NCI-H2227 (cell line): ENCODE measurements around the gene ZFP90.
A peak's percentile ranks its signal among the peaks of the same experiment; 100 is the strongest.
"Not testable (repeated sequence)": the region's sequence is repeated elsewhere in the genome, so short reads cannot be mapped to it uniquely, and the experiment has no call there.

Experiments used
- DNase-seq: peaks from one replicate; lab custom pipeline; 2025; ENCODE audit not compliant: unreplicated experiment; lab: John Stamatoyannopoulos, UW

ZFP90 gene

GRCh38 chr16:68517606-68518166 is 21.4 kb upstream of the ZFP90 start:
- DNase-seq: no peak

- no peak for DNase-seq
Measured at GRCh38 chr16:68519225-68519745, 19.8 kb upstream of the ZFP90 start.

- peak; percentile 93 for DNase-seq
Measured at GRCh38 chr16:68520649-68521086, 18.4 kb upstream of the ZFP90 start.

GRCh38 chr16:68524069-68524820 is 14.8 kb upstream of the ZFP90 start:
- no peak for DNase-seq

- DNase-seq: no peak
Measured at GRCh38 chr16:68526143-68526781, 12.8 kb upstream of the ZFP90 start.

DNA sequence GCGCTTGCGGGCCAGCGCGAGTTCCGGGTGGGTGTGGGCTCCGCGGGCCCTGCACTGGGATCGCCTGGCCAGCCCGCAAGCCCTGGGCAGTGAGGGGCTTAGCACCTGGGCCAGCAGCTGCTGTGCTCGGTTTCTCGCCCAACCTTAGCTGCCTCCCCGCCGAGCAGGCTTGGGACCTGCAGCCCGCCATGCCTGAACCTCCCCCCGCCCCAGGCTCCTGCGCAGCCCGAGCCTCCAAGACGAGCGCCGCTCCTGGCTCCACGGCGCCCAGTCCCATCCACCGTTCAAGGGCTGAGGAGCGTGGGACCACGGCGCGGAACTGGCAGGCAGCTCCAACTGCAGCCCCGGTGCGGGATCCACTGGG is 12.3 kb upstream of the ZFP90 start:
- DNase-seq: no peak

DNA sequence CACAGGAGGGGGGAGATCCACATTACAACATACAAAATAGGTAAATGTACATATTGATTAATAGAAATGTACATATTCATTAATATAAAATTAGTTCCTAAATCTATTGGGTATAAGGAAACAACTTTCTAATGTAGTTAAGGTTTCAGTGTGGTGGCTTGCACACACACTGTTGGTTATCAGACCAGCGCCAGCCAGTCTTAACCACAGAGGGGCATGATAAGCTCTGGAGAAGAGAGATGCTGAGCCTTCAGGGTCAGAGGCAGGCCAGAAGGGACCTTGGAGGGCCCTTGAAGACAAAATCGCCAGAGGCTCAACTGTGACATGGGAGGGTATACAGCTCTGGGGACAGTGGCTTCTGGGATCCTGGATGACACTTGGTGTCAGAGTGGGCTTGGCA is 10.9 kb upstream of the ZFP90 start:
- no peak for DNase-seq

GRCh38 chr16:68528686-68529379 is 10.3 kb upstream of the ZFP90 start:
- DNase-seq: peak; percentile 77

GRCh38 chr16:68529608-68529930 is 9.5 kb upstream of the ZFP90 start:
- no peak for DNase-seq

GRCh38 chr16:68529931-68530701 is 9.0 kb upstream of the ZFP90 start:
- peak; percentile 91 for DNase-seq

DNA sequence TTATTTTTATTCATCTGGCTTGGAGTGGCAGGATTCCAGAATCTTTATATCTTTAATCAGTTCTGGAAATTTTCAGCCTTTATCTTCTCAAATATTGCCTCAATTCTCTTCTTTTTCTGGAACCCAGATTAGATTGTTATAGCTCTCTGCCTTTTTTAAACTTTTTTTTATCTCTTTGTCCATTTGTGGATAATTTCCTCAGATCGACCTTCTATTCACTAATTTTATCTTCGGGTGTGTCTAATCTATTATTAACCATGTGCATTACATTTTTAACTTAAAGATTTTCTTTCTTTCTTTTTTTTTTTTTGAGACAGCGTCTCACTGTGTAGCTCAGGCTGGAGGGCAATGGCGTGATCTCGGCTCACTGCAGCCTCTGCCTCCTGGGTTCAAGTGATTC is 5.2 kb upstream of the ZFP90 start:
- DNase-seq: peak; percentile 6

GRCh38 chr16:68535331-68535730 is 3.8 kb upstream of the ZFP90 start:
- no peak for DNase-seq

- DNase-seq: peak; percentile 16
Measured at GRCh38 chr16:68539711-68540239, 684 bp downstream of the ZFP90 start.

DNA sequence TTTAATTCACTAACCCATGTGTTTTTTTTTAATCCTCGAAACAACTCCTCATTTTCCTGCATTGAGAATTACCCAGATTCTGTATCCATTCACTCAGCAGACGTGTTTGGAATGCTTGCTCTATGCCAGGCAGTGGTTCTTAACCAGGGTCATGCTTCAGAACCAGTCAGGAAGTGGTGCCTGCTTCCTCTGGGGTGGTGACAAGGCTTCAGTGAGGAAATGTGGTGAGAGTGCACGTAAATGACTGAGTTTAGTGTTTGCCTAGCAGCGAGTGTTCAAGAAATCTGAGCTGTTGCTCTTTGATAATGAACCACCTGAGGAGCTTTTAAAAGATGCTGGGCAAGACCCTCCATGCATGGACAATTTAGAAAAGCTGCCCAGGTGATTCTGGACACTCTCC is 9.9 kb downstream of the ZFP90 start:
- no peak for DNase-seq

GRCh38 chr16:68553186-68553585 is 14.1 kb downstream of the ZFP90 start:
- DNase-seq: no peak

DNA sequence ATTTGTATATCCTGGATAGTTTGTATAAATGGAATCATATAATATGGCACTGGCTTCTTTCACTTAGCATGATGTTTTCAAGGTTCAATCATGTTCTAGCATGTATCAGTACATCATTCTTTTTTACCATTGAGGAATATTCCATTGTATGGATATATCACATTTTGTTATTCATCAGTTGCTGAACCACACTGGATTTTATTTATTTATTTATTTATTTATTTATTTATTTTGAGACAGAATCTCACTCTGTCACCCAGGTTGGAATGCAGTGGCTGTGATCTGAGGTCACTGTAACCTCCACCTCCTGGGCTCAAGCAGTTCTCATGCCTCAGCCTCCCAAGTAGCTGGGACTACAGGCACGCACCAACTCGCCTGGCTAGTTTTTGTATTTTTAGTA is 21.2 kb downstream of the ZFP90 start:
- DNase-seq: not testable (repeated sequence)

DNA sequence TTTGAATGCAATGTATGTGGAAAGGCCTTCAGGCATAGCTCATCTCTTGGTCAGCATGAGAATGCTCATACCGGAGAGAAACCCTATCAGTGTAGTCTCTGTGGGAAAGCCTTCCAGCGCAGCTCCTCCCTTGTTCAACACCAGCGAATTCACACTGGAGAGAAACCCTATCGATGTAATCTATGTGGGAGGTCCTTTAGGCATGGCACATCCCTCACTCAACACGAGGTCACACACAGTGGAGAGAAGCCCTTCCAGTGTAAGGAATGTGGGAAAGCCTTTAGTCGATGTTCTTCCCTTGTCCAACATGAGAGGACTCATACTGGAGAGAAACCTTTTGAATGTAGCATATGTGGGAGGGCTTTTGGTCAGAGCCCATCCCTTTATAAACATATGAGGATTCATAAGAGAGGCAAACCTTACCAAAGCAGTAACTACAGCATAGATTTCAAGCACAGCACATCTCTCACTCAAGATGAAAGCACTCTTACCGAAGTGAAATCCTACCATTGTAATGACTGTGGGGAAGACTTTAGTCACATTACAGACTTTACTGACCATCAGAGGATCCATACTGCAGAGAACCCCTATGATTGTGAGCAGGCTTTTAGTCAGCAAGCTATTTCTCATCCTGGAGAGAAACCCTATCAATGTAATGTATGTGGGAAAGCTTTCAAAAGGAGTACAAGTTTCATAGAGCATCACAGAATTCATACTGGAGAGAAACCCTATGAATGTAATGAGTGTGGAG is 24.7 kb downstream of the ZFP90 start:
- no peak for DNase-seq

DNA sequence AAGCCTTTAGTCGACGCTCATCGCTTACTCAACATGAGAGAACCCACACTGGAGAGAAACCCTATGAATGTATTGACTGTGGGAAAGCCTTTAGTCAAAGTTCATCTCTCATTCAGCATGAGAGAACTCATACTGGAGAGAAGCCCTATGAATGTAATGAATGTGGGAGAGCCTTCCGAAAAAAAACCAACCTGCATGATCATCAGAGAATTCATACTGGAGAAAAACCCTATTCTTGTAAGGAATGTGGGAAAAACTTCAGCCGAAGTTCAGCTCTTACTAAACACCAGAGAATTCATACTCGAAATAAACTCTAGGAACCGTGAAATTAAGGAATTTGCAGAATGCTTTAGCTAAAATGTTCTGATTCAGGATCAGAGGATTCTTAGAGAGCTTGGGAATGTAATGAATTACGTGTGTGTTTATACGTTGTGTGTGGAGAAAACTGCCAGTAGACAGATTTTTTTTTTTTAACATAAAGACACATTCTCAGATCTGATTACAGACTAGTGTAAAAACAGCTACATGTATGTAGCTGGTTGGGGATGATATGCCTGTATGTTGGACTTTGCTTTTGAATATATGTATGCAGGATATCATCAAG is 25.4 kb downstream of the ZFP90 start:
- DNase-seq: peak; percentile 0

- no peak for DNase-seq
Measured at GRCh38 chr16:68574479-68574878, 35.4 kb downstream of the ZFP90 start.

- no peak for DNase-seq
Measured at GRCh38 chr16:68575082-68575481, 36.0 kb downstream of the ZFP90 start.
